Heart left ventricle (tissue), 13 donors: ENCODE data around the gene CTNNA3.
"Not testable (repeated sequence)": the region's sequence is repeated elsewhere in the genome, so short reads cannot be mapped to it uniquely, and the experiment has no call there.

Experiments used
- POLR2A ChIP-seq, 2 donors: fragments of 450-650 bp; IDR thresholded peaks; one replicate each; pipeline ENCODE4 v1.6.1; 2017; ENCODE audit warnings: antibody characterized with exemption in 2 of 2, mild to moderate bottlenecking in 2 of 2, moderate library complexity in 2 of 2
- TF ChIP-seq, protein P1 (sequence below), 12 donors: fragments of 200-600 bp; sonication (generic) in 4 of 12; IDR thresholded peaks; one replicate each; pipeline versions ENCODE4 v1.5.0 to v1.8.0; 2018 to 2022; ENCODE audit warnings: antibody characterized with exemption in 12 of 12, mild to moderate bottlenecking in 5 of 12
- donor health status: ischemic (EF 13 %, LVEDD 7.1; RV severe dilation, severe dysfunction).
- donor health status: DM: no; HTN: yes; CAD: no.
- donor health status: DM: no; HTN: no; CAD: no.
- donor health status: ischemic (EF 25% LVEDD 6.9; RV normal size, moderate dysfunction).
- donor health status: ischemic (EF 25% LVEDD 5.7; RV mildly dilated, moderate dysfunction).
- donor health status: ischemic (EF 35%, LVEDD 5.7; RV mildly dilated, moderate dysfunction).
- donor health status: nonischemic (EF 11% LVEDD 7.7; RV severe dilation, severe dysfunction).
- donor health status: DM: yes; HTN: yes; CAD: no.
- donor health status: PGD.
- donor health status: ischemic (EF 29% LVEDD 5.4; RV normal size, mild dysfunction).
- donor health status: nonischemic (EF 23%, LVEDD 6.1; RV moderate dilation, normal function).

DNA sequence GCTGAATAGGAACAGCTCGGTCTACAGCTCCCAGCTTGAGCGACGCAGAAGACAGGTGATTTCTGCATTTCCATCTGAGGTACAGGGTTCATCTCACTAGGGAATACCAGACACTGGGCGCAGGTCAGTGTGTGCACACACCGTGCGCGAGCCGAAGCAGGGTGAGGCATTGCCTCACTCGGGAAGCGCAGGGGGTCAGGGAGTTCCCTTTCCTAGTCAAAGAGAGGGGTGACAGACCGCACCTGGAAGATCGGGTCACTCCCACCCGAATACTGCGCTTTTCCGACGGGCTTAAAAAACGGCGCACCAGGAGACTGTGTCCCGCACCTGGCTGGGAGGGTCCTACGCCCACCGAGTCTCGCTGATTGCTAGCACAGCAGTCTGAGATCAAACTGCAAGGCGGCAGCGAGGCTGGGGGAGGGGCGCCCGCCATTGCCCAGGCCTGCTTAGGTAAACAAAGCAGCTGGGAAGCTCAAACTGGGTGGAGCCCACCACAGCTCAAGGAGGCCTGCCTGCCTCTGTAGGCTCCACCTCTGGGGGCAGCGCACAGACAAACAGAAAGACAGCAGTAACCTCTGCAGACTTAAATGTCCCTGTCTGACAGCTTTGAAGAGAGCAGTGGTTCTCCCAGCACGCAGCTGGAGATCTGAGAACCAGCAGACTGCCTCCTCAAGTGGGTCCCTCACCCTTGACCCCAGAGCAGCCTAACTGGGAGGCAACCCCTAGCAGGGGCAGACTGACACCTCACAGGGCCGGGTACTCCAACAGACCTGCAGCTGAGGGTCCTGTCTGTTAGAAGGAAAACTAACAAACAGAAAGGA is 465.1 kb downstream of the CTNNA3 start:
- TF ChIP-seq POLR2A (IDR thresholded peaks at IDR 0.05): not testable (repeated sequence)
- TF ChIP-seq, protein P1, sequence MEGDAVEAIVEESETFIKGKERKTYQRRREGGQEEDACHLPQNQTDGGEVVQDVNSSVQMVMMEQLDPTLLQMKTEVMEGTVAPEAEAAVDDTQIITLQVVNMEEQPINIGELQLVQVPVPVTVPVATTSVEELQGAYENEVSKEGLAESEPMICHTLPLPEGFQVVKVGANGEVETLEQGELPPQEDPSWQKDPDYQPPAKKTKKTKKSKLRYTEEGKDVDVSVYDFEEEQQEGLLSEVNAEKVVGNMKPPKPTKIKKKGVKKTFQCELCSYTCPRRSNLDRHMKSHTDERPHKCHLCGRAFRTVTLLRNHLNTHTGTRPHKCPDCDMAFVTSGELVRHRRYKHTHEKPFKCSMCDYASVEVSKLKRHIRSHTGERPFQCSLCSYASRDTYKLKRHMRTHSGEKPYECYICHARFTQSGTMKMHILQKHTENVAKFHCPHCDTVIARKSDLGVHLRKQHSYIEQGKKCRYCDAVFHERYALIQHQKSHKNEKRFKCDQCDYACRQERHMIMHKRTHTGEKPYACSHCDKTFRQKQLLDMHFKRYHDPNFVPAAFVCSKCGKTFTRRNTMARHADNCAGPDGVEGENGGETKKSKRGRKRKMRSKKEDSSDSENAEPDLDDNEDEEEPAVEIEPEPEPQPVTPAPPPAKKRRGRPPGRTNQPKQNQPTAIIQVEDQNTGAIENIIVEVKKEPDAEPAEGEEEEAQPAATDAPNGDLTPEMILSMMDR (IDR thresholded peaks at IDR 0.05): not testable (repeated sequence)
